CD4-positive, alpha-beta T cell treated with Interleukin-12 subunit alpha and Interleukin-12 subunit beta, for 1 hour (primary cell): ENCODE measurements around the gene GIT2.

Source experiments
- DNase-seq: peaks from one replicate; pipeline ENCODE4 v3.0.0-alpha.2; 2020

GIT2 gene

GRCh38 chr12:109888179-109889020, 107.8 kb downstream of the GIT2 start:
- DNase-seq = peak; percentile 58

GRCh38 chr12:109885616-109886015, 110.6 kb downstream of the GIT2 start:
- no peak for DNase-seq

- DNase-seq = no peak
Observed at GRCh38 chr12:109883461-109883860, 112.7 kb downstream of the GIT2 start.

DNA sequence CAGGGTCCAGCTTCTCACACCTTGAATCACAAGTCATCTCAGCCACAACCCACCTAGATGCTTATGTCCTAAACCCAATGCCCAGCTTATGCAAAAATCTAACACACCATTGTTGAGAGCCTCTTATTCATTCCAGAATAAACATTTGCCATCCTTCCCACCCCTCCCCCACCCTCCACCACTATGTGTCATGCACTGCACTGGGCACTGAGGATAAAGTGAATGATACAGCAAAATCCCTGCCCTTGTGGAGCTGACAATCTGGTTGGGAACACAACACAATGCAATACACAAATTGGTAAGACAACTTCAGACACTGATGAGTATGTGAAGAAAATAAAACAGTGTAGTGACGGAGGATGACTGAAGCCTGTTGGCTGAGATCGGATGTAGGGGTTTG, 114.4 kb downstream of the GIT2 start:
- no peak for DNase-seq

GRCh38 chr12:109880938-109881337, 115.2 kb downstream of the GIT2 start:
- no peak for DNase-seq

GRCh38 chr12:109880043-109880931, 115.9 kb downstream of the GIT2 start, which contains the start of gene GLTP:
GLTP (minus strand) TSS chr12:109880541; CDS start chr12:109880374, 167 bp downstream.
- DNase-seq = peak; percentile 93
